GM19463 (cell line): Measurements from ENCODE around the gene DTD1.

Experiments used
- ATAC-seq: cut with Tn5 transposase; IDR thresholded peaks from one replicate; pipeline ENCODE4 v1.9.1; 2021; ENCODE audit warnings: mild to moderate bottlenecking, moderate library complexity; ENCODE audit not compliant: unreplicated experiment

Gene DTD1

DNA sequence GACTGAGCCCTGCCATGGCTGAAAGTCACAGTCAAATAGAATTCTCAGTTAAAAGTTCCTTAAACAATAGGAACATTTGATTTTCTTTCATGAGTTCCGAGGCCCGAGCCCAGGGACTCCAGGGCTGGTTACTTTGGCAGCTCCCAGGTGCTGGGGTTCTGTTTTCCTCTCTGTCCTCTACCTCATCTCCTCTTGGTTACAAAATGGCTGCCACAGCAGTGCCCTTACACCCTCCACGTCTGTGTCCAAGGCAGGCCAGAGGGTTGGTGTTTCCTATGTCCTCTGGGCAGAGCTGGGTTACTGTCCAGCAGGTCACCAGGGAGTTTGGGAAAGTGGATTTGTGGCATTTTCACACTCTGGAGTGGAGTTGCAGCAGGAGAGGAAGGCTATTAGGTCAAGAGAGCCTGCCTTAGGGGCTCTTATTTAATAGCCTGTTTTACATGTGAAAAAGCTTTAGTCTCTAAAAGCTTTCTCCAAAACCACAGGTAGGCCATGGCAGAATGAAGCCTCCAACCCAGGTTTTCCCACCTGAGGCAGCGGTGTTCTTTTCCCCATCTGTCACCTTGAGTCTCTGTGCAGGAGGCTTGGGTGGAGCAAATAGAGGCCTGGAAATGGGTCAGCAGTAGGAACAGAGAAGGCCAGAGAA is 111.0 kb downstream of the DTD1 start:
- no peak for ATAC-seq

DNA sequence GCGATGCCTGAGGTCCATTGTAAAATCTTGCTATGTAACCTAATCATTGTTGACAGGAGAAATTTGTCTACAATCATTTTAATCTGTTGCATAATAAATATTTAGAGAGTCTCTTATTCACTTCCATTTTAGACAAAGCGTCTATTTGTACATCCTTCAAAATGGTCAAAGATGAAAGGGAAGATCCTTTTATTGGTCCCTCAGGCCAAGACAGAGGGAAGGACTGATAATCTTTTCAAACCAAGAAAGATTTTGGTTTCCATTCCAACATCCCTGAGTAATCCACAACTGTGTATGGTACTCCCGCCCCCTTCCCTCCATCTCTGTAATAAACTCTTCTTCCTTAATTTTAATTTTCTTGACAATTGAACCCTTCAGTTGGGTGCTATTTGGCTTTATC is 114.1 kb downstream of the DTD1 start:
- no peak for ATAC-seq

DNA sequence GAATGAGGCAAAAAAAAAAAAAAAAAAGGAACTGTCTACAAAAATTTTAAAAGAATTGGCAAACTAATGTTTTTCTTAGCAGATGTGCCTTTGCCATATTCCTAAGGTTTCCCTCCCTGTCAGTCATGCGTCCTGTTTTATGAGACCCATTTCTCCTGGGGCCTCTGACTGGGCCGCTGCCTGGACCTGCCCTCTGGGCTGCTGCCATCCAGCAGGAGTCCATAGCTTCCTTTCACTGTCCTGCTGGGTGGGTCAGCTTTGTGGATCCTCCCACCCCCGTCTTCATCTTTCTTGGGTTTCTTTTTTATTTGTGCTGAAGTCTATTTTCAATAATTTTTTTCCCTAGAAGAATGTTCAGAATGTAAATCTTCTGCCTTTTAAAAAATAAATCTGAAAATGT is 114.9 kb downstream of the DTD1 start:
- ATAC-seq, result no peak

DNA sequence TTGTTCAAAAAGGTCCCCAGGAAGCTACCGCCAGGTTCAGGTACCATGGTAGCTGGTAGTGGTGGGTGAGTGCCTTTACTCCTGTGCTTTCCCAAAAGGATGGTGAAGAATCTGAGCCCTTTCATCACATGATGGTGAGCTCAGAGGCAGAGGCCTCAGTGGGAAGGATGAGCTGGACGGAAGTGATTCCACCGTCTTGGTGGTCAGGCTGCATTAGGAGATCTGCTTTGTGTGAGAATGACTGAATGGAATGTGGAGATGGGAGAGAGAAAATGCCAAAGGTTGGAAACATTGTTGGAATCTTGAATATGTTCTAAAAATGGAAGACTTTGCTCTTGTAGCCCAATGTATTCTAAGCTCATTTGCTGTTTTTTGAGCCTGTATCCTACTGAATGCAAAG is 117.6 kb downstream of the DTD1 start:
- ATAC-seq, result no peak

DNA sequence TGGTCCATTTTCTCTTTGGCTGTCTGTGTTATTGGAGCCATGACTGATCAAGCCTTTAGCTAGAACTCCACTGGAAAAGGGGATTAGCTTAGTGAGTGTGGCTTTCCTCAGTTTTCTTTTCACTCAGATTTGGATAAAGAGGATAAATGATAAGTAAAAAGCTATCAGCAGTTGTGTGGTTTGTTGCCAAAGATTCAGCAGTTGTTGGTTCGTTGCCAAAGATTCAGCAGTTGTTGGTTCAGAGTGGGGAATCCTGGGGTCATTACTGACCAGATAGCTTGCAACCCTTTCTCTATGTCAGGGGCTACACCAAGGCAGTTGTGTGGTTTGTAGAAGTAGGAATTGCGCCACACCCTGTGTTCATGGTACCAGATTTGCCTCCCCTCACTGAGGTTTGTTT is 118.1 kb downstream of the DTD1 start:
- ATAC-seq, result no peak

GRCh38 chr20:18712131-18712530 is 124.3 kb downstream of the DTD1 start:
- no peak for ATAC-seq

DNA sequence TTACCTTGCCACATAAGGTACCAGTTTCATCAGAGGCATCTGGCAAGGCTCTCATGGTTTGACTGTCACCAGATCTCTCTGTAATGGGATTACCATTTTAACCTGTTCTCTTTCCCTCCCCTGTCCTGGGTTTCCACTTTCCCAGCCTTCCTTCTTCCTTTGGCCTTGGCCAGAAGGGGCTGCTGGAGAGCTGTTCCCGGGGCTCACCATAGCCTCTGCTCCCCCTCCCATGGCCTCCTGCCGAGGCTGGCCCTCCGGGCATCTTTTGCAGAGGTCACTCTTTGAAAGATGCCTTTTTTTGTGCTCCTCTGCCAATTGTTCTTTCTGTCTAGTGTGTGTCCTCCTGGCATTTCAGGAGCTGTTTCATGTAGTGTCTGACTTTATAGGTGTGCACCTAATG is 125.0 kb downstream of the DTD1 start:
- no peak for ATAC-seq

DNA sequence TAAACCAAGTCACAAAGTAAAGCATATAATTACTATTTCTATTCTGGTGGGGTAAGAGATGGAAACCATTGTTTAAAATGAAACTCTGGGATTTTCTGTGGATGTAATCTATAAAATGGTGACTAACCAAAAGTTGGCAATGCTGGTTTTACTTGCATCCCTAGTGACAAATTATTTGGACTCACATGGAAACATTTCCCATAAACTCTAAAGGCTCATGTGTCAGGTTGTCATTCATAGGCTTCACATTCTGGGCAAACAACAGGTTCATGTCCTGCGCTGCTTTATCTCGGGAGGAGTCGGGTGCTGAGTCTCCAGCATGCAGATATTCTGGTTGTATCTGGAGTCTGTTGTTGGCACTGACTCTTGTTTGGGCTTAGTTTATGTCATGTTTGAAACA is 127.7 kb downstream of the DTD1 start:
- no peak for ATAC-seq

- ATAC-seq, result no peak
Measured at GRCh38 chr20:18717062-18717461, 129.2 kb downstream of the DTD1 start.

DNA sequence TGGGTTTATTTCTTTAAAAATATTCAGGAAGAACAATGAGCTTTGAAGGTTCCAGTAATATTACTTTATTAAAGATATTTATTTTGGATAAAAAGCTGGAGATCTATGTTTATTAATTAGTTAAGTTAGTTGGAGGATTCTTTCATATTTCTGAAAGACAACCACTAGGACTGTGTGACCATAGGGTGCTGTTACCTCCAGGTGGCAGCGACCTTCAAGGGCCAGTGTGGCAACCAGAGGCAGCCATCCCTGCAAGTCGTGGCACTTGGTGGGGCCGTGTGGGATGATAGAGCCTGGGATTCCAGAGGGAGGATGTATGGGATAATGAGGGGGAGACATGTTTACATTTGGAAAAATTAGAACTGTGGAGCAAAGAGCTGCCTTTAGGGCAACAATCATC is 130.3 kb downstream of the DTD1 start:
- no peak for ATAC-seq

DNA sequence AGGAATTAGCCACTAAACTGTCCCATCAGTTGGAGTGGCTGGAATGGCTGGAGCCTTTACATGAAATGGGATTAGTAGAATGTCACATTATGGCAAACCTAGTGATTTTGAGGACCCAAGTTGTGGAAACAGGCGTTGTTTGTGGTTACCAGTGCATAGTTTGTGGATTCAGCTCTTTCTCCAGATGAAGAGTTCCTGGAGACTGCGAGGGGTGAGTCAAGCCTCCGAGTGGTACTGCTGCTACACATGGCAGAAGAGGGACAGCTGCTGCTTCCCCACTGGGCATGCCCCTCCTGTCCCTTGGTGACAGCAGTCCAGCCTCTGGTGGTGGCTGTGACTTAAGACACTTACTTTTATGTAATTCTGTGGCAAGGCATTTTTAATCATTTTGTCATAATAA is 131.6 kb downstream of the DTD1 start:
- no peak for ATAC-seq

DNA sequence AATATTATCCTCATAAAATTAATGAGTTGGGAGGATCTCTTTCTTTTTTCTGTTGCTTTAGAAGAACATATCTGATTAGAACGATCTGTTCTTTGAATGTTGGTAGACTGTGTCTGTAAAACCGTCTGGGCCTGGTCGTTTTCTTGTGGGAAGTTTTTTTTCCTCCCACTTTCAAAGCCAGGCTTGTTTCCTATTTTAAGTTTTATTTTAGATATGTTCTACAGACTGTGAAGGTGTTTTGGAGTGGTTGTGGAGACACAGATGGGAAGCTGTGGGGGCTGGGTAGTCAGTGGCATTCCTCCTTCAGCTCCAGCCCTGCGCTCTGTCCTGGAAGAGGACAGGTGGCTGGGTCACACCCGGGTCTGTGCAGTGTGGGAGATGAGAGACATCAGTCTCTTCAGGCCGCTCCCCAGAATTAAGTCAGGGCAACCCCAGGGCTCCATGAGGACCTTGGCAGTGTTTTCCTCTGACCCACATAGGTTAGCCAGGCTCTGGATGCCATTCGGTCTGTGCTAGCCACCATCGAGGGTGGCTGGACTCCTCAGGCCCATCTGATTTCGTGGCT is 133.8 kb downstream of the DTD1 start:
- no peak for ATAC-seq

- ATAC-seq, result no peak
Measured at GRCh38 chr20:18722371-18722770, 134.5 kb downstream of the DTD1 start.

- ATAC-seq, result no peak
Measured at GRCh38 chr20:18724077-18724476, 136.2 kb downstream of the DTD1 start.

DNA sequence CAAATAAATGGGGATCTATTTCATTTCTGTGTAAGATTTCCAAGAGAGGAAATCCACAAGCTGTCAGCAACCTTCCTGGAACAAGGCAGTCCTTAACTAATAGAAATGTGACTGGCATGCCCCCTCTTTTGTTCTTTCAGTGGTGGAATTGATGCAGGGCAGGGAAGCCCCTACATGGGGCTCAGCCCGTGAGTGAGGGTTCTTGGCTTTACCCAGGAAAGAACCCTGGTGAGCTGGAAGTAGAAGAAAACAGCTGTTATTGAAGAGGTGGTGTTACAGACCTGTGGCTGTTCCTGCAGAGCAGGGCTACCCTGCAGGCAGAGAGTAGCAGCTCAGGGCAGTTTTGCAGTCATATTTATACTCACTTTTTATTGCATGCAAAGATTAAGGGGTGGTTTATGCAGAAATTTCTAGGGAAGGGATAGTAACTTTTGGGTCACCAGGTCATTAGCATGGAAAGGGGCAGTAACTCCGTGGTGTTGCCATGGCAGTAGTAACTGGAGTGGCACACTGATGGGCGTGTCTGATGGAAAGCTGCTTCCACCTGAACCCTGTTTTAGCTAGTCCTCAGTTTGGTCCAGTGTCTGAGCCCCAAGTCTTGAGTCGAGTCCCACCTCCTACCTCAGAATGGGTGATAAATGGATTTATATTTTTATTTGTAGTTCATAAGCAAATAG is 137.1 kb downstream of the DTD1 start:
- ATAC-seq, result no peak

DNA sequence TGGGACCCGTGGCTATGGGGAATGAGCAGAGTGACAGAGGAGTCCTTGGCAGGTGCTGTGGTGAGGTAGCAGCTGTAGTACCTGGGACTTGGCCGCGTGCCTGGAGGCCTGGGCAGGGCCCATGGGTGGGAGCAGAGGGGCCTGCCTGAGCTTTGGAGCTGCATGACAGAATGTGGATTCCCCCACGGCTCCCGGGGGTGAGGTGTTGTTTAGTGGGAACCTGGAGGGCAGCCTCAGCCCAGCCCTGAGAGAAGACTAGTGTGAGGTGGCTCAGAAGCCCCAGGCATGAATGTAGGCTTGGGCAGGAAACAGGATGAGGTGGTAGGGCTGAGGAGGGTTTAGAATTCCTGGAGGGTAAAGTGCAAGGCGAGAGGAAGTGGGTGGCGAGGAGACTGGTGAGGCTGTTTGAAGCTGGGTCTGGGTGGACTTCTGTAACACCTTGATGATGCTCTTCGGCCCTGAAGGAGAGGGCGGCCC is 139.2 kb downstream of the DTD1 start:
- ATAC-seq, result no peak

GRCh38 chr20:18728165-18728869 is 140.5 kb downstream of the DTD1 start:
- ATAC-seq, result peak; percentile 90

GRCh38 chr20:18728870-18729224 is 141.0 kb downstream of the DTD1 start:
- peak; percentile 57 for ATAC-seq

GRCh38 chr20:18729231-18729825 is 141.5 kb downstream of the DTD1 start:
- ATAC-seq, result no peak

DNA sequence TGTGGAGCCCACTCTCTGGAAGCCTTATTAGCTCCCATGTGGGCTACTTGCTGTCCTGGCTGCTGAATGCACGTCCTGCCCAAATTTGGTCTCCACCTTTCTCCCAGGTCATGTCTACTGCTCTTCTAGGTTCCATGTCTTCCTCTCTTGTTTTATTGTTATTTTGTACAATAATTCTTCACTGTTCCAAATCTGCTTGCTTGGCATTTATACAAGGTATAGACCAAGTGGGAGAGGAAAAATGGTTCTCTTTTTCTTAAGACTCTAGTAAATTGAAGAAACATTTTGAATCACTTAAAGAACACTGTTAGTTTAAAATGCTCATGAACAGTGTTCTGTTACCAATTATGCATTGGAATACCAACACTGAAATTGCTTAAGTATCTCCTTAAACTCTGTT is 144.1 kb downstream of the DTD1 start:
- ATAC-seq, result no peak

DNA sequence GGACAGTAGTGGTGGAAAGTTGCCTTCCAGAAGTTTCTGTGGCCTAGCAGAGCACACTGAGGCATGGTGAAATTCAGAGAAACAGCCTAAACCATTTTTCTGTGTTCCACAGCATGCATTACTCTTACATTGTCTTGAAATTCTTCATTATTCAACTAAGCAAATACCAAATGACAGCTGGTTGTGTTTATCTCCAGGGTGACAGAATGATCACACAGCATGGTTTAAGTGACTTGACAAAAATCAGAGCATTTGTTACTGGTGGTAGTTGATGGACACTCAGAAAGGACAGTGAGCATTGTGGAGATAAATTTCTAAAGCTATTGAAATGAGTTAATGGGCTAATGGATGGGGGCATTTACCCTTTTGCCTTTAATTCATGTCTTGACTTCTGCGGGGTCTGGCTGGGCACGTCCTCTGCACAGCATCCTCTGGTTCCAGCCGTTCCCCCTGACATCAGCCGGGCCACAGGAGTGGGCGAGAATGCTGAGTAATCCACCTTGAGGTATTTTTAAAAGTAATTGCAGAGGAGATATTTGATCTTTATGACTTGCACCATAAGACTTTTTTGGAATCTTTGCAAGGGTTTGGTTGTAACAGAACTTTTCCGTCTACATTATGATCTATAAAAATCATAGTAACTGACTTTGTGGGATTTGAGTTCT is 146.8 kb downstream of the DTD1 start:
- ATAC-seq, result no peak
